HCT116 (cell line): ENCODE results near the gene ARSI. TPM values are rescaled to one million over a fixed set of nuclear protein-coding genes. Genes with fewer than 3 reads are reported as not detected.

Source experiments
- ATAC-seq: fragments of 200-7000 bp; cut with Tn5 transposase; 2 replicates; pipeline ENCODE4 v1.9.1; 2020; ENCODE audit warnings: mild to moderate bottlenecking, moderate library complexity
- BruUV-seq: library from RNA; stranded (reverse); fragments of 400-500 nt; replicated peaks from 2 replicates; lab custom pipeline; 2021; lab: Mats Ljungman, UMichigan
- CTCF ChIA-PET: fragments of 300-600 bp; sonication (Branson Sonifier 250); formaldehyde crosslinking; loops from one replicate; lab custom pipeline; 2021; ENCODE audit warnings: antibody characterized with exemption; lab: Charles Lee
- POLR2A ChIA-PET: fragments of 300-600, 350-600 bp; sonication (Branson Sonifier 250); formaldehyde crosslinking; loops from one replicate; lab custom pipeline; 2021; ENCODE audit warnings: antibody characterized with exemption; lab: Charles Lee
- RAD21 ChIA-PET, 2 experiments: fragments of 300-600 bp; sonication (Branson Sonifier 250); formaldehyde crosslinking; loops; one replicate each; lab custom pipeline; 2023; ENCODE audit warnings: low total read pairs in 2 of 2; ENCODE audit not compliant: uncharacterized antibody in 2 of 2, unreplicated experiment in 2 of 2, low non-redundant PET in 1 of 2; lab: Charles Lee
- DNase-seq: peaks from one replicate; pipeline ENCODE4 v3.0.0-alpha.2; 2010; ENCODE audit warnings: low read depth, low spot score
- H2AFZ ChIP-seq: fragments of 200-600 bp; shearing (Covaris generic), sonication (generic); 2 replicates; pipeline ENCODE4 v1.6.1; 2017; ENCODE audit warnings: low read depth, mixed run types, mixed read lengths, antibody characterized with exemption, low read length; ENCODE audit not compliant: poor library complexity, severe bottlenecking
- H3K27ac ChIP-seq: 2 replicates; pipeline ENCODE4 v1.5.1; 2012; ENCODE audit warnings: low read depth, low read length
- H3K27me3 ChIP-seq: fragments of 200-600 bp; sonication (generic); 2 replicates; pipeline ENCODE4 v1.6.1; 2016; ENCODE audit warnings: mixed run types, low read length, mixed read lengths; ENCODE audit not compliant: insufficient read depth
- H3K36me3 ChIP-seq, 2 experiments: fragments of 200-500 bp in 1 of 2; fragments of 200-600 bp in 1 of 2; sonication (Bioruptor generic) in 1 of 2; sonication (generic) in 1 of 2; 2 replicates each; pipeline versions ENCODE4 v1.5.1 to v1.6.1; 2014 to 2016; ENCODE audit warnings: low read length in 2 of 2, inconsistent platforms in 1 of 2, mixed read lengths in 1 of 2, mixed run types in 1 of 2; ENCODE audit not compliant: insufficient read depth in 2 of 2, control insufficient read depth in 1 of 2
- H3K4me1 ChIP-seq, 2 experiments: fragments of 200-600 bp in 1 of 2; sonication (generic) in 1 of 2; 2 replicates each; pipeline versions ENCODE4 v1.5.1 to v1.6.1; 2012 to 2017; ENCODE audit warnings: low read length in 2 of 2, inconsistent platforms in 1 of 2, mild to moderate bottlenecking in 1 of 2, mixed read lengths in 1 of 2, mixed run types in 1 of 2, moderate library complexity in 1 of 2; ENCODE audit not compliant: insufficient read depth in 2 of 2, control insufficient read depth in 1 of 2
- H3K4me2 ChIP-seq: fragments of 200-600 bp; sonication (generic); 2 replicates; pipeline ENCODE4 v1.6.1; 2017; ENCODE audit warnings: mixed run types, low read length, mixed read lengths
- H3K4me3 ChIP-seq, 2 experiments: fragments of 200-600 bp in 1 of 2; sonication (generic) in 1 of 2; replicated peaks in 1 of 2; 2 replicates each; pipeline ENCODE4 v1.5.1; 2011 to 2016; ENCODE audit warnings: low read length in 2 of 2, control low read depth in 1 of 2, low read depth in 1 of 2, mild to moderate bottlenecking in 1 of 2, mixed read lengths in 1 of 2, mixed run types in 1 of 2
- H3K79me2 ChIP-seq: fragments of 200-600 bp; sonication (generic); 2 replicates; pipeline ENCODE4 v1.6.1; 2017; ENCODE audit warnings: mild to moderate bottlenecking, mixed run types, low read length, moderate library complexity, mixed read lengths; ENCODE audit not compliant: insufficient read depth
- H3K9ac ChIP-seq: fragments of 200-600 bp; sonication (generic); 2 replicates; pipeline ENCODE4 v1.6.1; 2016; ENCODE audit warnings: low read length, mixed read lengths
- H3K9me2 ChIP-seq: fragments of 200-600 bp; sonication (generic), shearing (Covaris generic); 2 replicates; pipeline ENCODE4 v1.6.1; 2017; ENCODE audit warnings: mixed run types, mild to moderate bottlenecking, moderate library complexity; ENCODE audit not compliant: insufficient read depth
- H3K9me3 ChIP-seq, 2 experiments: fragments of 200-500 bp in 1 of 2; fragments of 200-600 bp in 1 of 2; sonication (Bioruptor generic) in 1 of 2; sonication (generic) in 1 of 2; 2 replicates each; pipeline ENCODE4 v1.6.1; 2014 to 2017; ENCODE audit warnings: low read length in 2 of 2, mixed read lengths in 2 of 2, inconsistent platforms in 1 of 2, low read depth in 1 of 2, mild to moderate bottlenecking in 1 of 2, mixed run types in 1 of 2, moderate library complexity in 1 of 2; ENCODE audit not compliant: control insufficient read depth in 1 of 2, insufficient read depth in 1 of 2
- H4K20me1 ChIP-seq: fragments of 200-600 bp; sonication (generic), shearing (Covaris generic); 2 replicates; pipeline ENCODE4 v1.6.1; 2017; ENCODE audit warnings: mixed run types, mild to moderate bottlenecking, moderate library complexity; ENCODE audit not compliant: insufficient read depth
- ELF1 ChIP-seq: IDR thresholded peaks from 2 replicates; pipeline ENCODE4 v1.6.1; 2012; ENCODE audit warnings: low read depth, borderline replicate concordance
- EZH2 ChIP-seq: fragments of 200-600 bp; sonication (generic); IDR thresholded peaks from 2 replicates; pipeline ENCODE4 v1.6.1; 2017; ENCODE audit warnings: antibody characterized with exemption, mixed run types
- REST ChIP-seq: IDR thresholded peaks from 2 replicates; pipeline ENCODE4 v1.6.1; 2012; ENCODE audit warnings: low read depth
- SIN3A ChIP-seq: IDR thresholded peaks from 2 replicates; pipeline ENCODE4 v1.6.1; 2012; ENCODE audit warnings: low read depth
- TCF7L2 ChIP-seq: IDR thresholded peaks from 2 replicates; pipeline ENCODE4 v1.7.0; 2011; ENCODE audit warnings: borderline replicate concordance, inconsistent platforms; ENCODE audit not compliant: insufficient read depth, insufficient read length; ENCODE audit errors: extremely low read depth
- ZFX ChIP-seq: fragments of 450-650 bp; IDR thresholded peaks from 2 replicates; pipeline ENCODE4 v1.6.1; 2017
- intact Hi-C: fragments of 100-400 bp; cut with micrococcal nuclease; formaldehyde crosslinking; loops from 2 replicates; pipeline ENCODE4 v1.10.0; 2022
- total RNA-seq: library from RNA; stranded (reverse); gene quantifications from one replicate; pipeline ENCODE4 v1.2.1, GENCODE V29; 2021; ENCODE audit not compliant: unreplicated experiment
- TF ChIP-seq, protein P1 (sequence below): IDR thresholded peaks from 2 replicates; pipeline ENCODE4 v1.6.1; 2011; ENCODE audit warnings: mild to moderate bottlenecking, low read length, moderate library complexity; ENCODE audit not compliant: insufficient replicate concordance; ENCODE audit errors: extremely low read depth

The ARSI gene
- total RNA-seq, 1 experiment from 2014 or later = 0.07 TPM

GRCh38 chr5:150311015-150311692 lies 8.4 kb upstream of the ARSI start:
- no TSS peak for BruUV-seq
- DNase-seq (no peak), ATAC-seq (no peak)
- no peak overlapping the region for H3K4me2 ChIP-seq
- ChIA-PET RAD21 (no interaction called here), POLR2A (no interaction called here)
- H2AFZ ChIP-seq = no peak overlapping the region
- H3K4me3 ChIP-seq = no peak overlapping the region
- no peaks in the 10 kb centered on the region for H3K27me3 ChIP-seq
- no peaks in the 10 kb centered on the region for H3K9me3 ChIP-seq
- H3K9ac ChIP-seq = no peak overlapping the region
- intact Hi-C loops = no loop called here
- H3K4me1 ChIP-seq = no peaks in the 10 kb centered on the region
- H3K79me2 ChIP-seq = no peaks in the 10 kb centered on the region
- H4K20me1 ChIP-seq = no peaks in the 10 kb centered on the region
- H3K27ac ChIP-seq = no peak overlapping the region
- H3K9me2 ChIP-seq = no peaks in the 10 kb centered on the region
- no peaks in the 10 kb centered on the region for H3K36me3 ChIP-seq
- TF ChIP-seq SIN3A = no peak
- TF ChIP-seq, protein P1, sequence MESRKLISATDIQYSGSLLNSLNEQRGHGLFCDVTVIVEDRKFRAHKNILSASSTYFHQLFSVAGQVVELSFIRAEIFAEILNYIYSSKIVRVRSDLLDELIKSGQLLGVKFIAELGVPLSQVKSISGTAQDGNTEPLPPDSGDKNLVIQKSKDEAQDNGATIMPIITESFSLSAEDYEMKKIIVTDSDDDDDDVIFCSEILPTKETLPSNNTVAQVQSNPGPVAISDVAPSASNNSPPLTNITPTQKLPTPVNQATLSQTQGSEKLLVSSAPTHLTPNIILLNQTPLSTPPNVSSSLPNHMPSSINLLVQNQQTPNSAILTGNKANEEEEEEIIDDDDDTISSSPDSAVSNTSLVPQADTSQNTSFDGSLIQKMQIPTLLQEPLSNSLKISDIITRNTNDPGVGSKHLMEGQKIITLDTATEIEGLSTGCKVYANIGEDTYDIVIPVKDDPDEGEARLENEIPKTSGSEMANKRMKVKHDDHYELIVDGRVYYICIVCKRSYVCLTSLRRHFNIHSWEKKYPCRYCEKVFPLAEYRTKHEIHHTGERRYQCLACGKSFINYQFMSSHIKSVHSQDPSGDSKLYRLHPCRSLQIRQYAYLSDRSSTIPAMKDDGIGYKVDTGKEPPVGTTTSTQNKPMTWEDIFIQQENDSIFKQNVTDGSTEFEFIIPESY = no peak
- TF ChIP-seq TCF7L2 = no peak
- TF ChIP-seq EZH2 = no peak
- TF ChIP-seq ELF1 = no peak
- TF ChIP-seq REST = no peak
- no peak for TF ChIP-seq ZFX
- TF ChIP-seq, all 23 proteins: peak for 0
- CTCF ChIA-PET = interaction anchor here (1.8 kb wide), 1 partner anchor 40 kb away, joined by 4 read pairs; no protein-coding TSS in a partner anchor
